A673 (cell line): ENCODE measurements around the gene ERC1.

Source experiments
- EZH2 ChIP-seq: fragments of 200-600 bp; sonication (generic); IDR thresholded peaks from 2 replicates; pipeline ENCODE4 v1.6.1; 2017; ENCODE audit warnings: borderline replicate concordance, low read depth, mild to moderate bottlenecking, mixed read lengths, antibody characterized with exemption, low read length; ENCODE audit not compliant: poor library complexity, severe bottlenecking
- TF ChIP-seq, protein P1 (sequence below): fragments of 300-800, 200-600 bp; sonication (generic); conservative IDR thresholded peaks from 2 replicates; pipeline ENCODE4 v1.5.1; 2017; ENCODE audit warnings: low read depth, mild to moderate bottlenecking, antibody characterized with exemption, low read length, moderate library complexity, mixed read lengths

DNA sequence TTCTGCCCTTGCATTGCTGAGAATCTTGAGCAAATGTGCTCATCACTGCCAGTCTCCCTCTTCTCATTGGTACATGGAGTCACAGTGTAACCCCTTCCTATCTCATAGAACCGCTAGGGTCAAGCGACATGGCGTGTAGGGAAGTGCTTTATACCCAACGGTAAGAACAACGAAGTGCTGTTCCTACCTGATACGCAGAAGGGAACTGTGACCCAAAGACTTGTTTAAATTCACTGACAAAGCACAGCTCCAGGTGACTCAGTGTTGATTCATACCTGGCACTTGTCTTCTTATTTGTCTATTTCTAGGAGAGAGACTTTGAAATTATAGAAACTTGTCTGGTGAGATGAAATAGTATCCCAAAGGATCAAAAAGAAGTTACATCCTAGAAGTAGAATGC, 549.7 kb downstream of the ERC1 start:
- TF ChIP-seq, protein P1, sequence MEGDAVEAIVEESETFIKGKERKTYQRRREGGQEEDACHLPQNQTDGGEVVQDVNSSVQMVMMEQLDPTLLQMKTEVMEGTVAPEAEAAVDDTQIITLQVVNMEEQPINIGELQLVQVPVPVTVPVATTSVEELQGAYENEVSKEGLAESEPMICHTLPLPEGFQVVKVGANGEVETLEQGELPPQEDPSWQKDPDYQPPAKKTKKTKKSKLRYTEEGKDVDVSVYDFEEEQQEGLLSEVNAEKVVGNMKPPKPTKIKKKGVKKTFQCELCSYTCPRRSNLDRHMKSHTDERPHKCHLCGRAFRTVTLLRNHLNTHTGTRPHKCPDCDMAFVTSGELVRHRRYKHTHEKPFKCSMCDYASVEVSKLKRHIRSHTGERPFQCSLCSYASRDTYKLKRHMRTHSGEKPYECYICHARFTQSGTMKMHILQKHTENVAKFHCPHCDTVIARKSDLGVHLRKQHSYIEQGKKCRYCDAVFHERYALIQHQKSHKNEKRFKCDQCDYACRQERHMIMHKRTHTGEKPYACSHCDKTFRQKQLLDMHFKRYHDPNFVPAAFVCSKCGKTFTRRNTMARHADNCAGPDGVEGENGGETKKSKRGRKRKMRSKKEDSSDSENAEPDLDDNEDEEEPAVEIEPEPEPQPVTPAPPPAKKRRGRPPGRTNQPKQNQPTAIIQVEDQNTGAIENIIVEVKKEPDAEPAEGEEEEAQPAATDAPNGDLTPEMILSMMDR = no peak
- no peak for TF ChIP-seq EZH2
